Measurements from ENCODE around the gene GLYAT. TPM values are rescaled to one million over a fixed set of nuclear protein-coding genes. Genes with fewer than 3 reads are reported as not detected.
A peak's percentile ranks its signal among the peaks of the same experiment; 100 is the strongest.

GLYAT gene
- total and polyA plus RNA-seq, 4 experiments from 2014 or later: not detected

GRCh38 chr11:58772329-58773285, 40.9 kb upstream of the GLYAT start:
- ChIA-PET POLR2A (ENCODE audit: partially characterized antibody) (no interaction called here), CTCF (ENCODE audit: partially characterized antibody) (no interaction called here)
- Mint-ChIP-seq H3K36me3 (no peaks in the 10 kb centered on the region), H3K27me3 (peaks cover 4 to 16% of the 10 kb centered on the region in 2 donors), H3K4me3 (peak overlapping the region in 2 of 8 donors; percentile 20 to 32), H3K4me1 (no peaks in the 10 kb centered on the region), H3K27ac (no peak overlapping the region), H3K9me3 (no peaks in the 10 kb centered on the region)
- Histone ChIP-seq H3K4me1 (ENCODE audit: insufficient read depth, low read length) (no peaks in the 10 kb centered on the region), H3K27ac (ENCODE audit: low read depth, low read length) (no peak overlapping the region), H3K36me3 (ENCODE audit: insufficient read depth, low read length) (no peaks in the 10 kb centered on the region), H3K9me3 (ENCODE audit: control insufficient read depth in 1 of 2, low read length in 2 of 2) (no peaks in the 10 kb centered on the region), H3K4me3 (ENCODE audit: low read length in 2 of 2) (no peak overlapping the region), H3K27me3 (ENCODE audit: insufficient read depth, low read length) (no peaks in the 10 kb centered on the region)
- intact Hi-C loops (cut with micrococcal nuclease): no loop called here
- DNase-seq: no peak

GRCh38 chr11:58771458-58771855, 39.7 kb upstream of the GLYAT start:
- intact Hi-C loops (cut with micrococcal nuclease): no loop called here
- H3K9me3 ChIP-seq (ENCODE audit: control insufficient read depth in 1 of 2, low read length in 2 of 2): no peaks in the 10 kb centered on the region
- no peak for DNase-seq
- H3K27ac ChIP-seq (ENCODE audit: low read depth, low read length): no peak overlapping the region
- no peaks in the 10 kb centered on the region for H3K4me1 Mint-ChIP-seq
- no peaks in the 10 kb centered on the region for H3K36me3 ChIP-seq (ENCODE audit: insufficient read depth, low read length)
- H3K4me1 ChIP-seq (ENCODE audit: insufficient read depth, low read length): no peaks in the 10 kb centered on the region
- no peaks in the 10 kb centered on the region for H3K36me3 Mint-ChIP-seq
- no peaks in the 10 kb centered on the region for H3K27me3 ChIP-seq (ENCODE audit: insufficient read depth, low read length)
- POLR2A ChIA-PET (ENCODE audit: partially characterized antibody): no interaction called here
- no peak overlapping the region for H3K4me3 Mint-ChIP-seq
- H3K4me3 ChIP-seq (ENCODE audit: low read length in 2 of 2): no peak overlapping the region
- peaks cover 2 to 14% of the 10 kb centered on the region in 2 donors for H3K27me3 Mint-ChIP-seq
- H3K27ac Mint-ChIP-seq: no peak overlapping the region
- no peaks in the 10 kb centered on the region for H3K9me3 Mint-ChIP-seq
- CTCF ChIA-PET (ENCODE audit: partially characterized antibody): no interaction called here

- ChIA-PET CTCF (ENCODE audit: partially characterized antibody) (no interaction called here), POLR2A (ENCODE audit: partially characterized antibody) (no interaction called here)
- DNase-seq: no peak
- no peaks in the 10 kb centered on the region for H3K36me3 Mint-ChIP-seq
- intact Hi-C loops (cut with micrococcal nuclease): no loop called here
- Histone ChIP-seq H3K9me3 (ENCODE audit: control insufficient read depth in 1 of 2, low read length in 2 of 2) (no peaks in the 10 kb centered on the region), H3K4me1 (ENCODE audit: insufficient read depth, low read length) (no peaks in the 10 kb centered on the region), H3K36me3 (ENCODE audit: insufficient read depth, low read length) (no peaks in the 10 kb centered on the region), H3K27me3 (ENCODE audit: insufficient read depth, low read length) (no peaks in the 10 kb centered on the region), H3K4me3 (ENCODE audit: low read length in 2 of 2) (no peak overlapping the region), H3K27ac (ENCODE audit: low read depth, low read length) (no peak overlapping the region)
- H3K4me1 Mint-ChIP-seq: no peaks in the 10 kb centered on the region
- no peak overlapping the region for H3K4me3 Mint-ChIP-seq
- peaks cover 7 to 16% of the 10 kb centered on the region in 2 donors for H3K27me3 Mint-ChIP-seq
- no peak overlapping the region for H3K27ac Mint-ChIP-seq
- H3K9me3 Mint-ChIP-seq: no peaks in the 10 kb centered on the region
These were observed 39.1 kb upstream of the GLYAT start for GRCh38 chr11:58770627-58771457.

GRCh38 chr11:58770166-58770565, 38.4 kb upstream of the GLYAT start:
- CTCF ChIA-PET (ENCODE audit: partially characterized antibody): no interaction called here
- H3K4me1 Mint-ChIP-seq: no peaks in the 10 kb centered on the region
- intact Hi-C loops (cut with micrococcal nuclease): no loop called here

GRCh38 chr11:58769308-58769707, 37.6 kb upstream of the GLYAT start:
- Histone ChIP-seq H3K27me3 (ENCODE audit: insufficient read depth, low read length) (no peaks in the 10 kb centered on the region), H3K9me3 (ENCODE audit: control insufficient read depth in 1 of 2, low read length in 2 of 2) (no peaks in the 10 kb centered on the region), H3K4me3 (ENCODE audit: low read length in 2 of 2) (no peak overlapping the region), H3K36me3 (ENCODE audit: insufficient read depth, low read length) (no peaks in the 10 kb centered on the region), H3K27ac (ENCODE audit: low read depth, low read length) (no peak overlapping the region), H3K4me1 (ENCODE audit: insufficient read depth, low read length) (no peaks in the 10 kb centered on the region)
- ChIA-PET CTCF (ENCODE audit: partially characterized antibody) (no interaction called here), POLR2A (ENCODE audit: partially characterized antibody) (no interaction called here)
- Mint-ChIP-seq H3K36me3 (no peaks in the 10 kb centered on the region), H3K4me3 (no peak overlapping the region), H3K27me3 (peaks cover 13 to 20% of the 10 kb centered on the region in 2 donors), H3K27ac (peak overlapping the region in 1 of 7 donors; percentile 29), H3K9me3 (no peaks in the 10 kb centered on the region), H3K4me1 (no peaks in the 10 kb centered on the region)
- no peak for DNase-seq
- intact Hi-C loops (cut with micrococcal nuclease): no loop called here

More at GRCh38 chr11:58770166-58770565, 38.4 kb upstream of the GLYAT start:
- Histone ChIP-seq H3K9me3 (ENCODE audit: control insufficient read depth in 1 of 2, low read length in 2 of 2) (no peaks in the 10 kb centered on the region), H3K4me3 (ENCODE audit: low read length in 2 of 2) (no peak overlapping the region), H3K36me3 (ENCODE audit: insufficient read depth, low read length) (no peaks in the 10 kb centered on the region), H3K27me3 (ENCODE audit: insufficient read depth, low read length) (no peaks in the 10 kb centered on the region), H3K27ac (ENCODE audit: low read depth, low read length) (no peak overlapping the region), H3K4me1 (ENCODE audit: insufficient read depth, low read length) (no peaks in the 10 kb centered on the region)
- no peaks in the 10 kb centered on the region for H3K36me3 Mint-ChIP-seq
- H3K27me3 Mint-ChIP-seq: peaks cover 8 to 16% of the 10 kb centered on the region in 2 donors
- H3K27ac Mint-ChIP-seq: no peak overlapping the region
- POLR2A ChIA-PET (ENCODE audit: partially characterized antibody): no interaction called here
- no peak overlapping the region for H3K4me3 Mint-ChIP-seq
- no peak for DNase-seq
- H3K9me3 Mint-ChIP-seq: no peaks in the 10 kb centered on the region

GRCh38 chr11:58768137-58768536, 36.4 kb upstream of the GLYAT start:
- CTCF ChIA-PET (ENCODE audit: partially characterized antibody): no interaction called here
- no peak overlapping the region for H3K4me3 Mint-ChIP-seq
- no peak for DNase-seq

GRCh38 chr11:58765078-58765477, 33.3 kb upstream of the GLYAT start:
- CTCF ChIA-PET (ENCODE audit: partially characterized antibody): no interaction called here
- H3K4me3 ChIP-seq (ENCODE audit: low read length in 2 of 2): no peak overlapping the region
- no peak for DNase-seq
- H3K4me1 Mint-ChIP-seq: no peaks in the 10 kb centered on the region
- POLR2A ChIA-PET (ENCODE audit: partially characterized antibody): no interaction called here
- H3K27me3 ChIP-seq (ENCODE audit: insufficient read depth, low read length): no peaks in the 10 kb centered on the region
- intact Hi-C loops (cut with micrococcal nuclease): no loop called here
- no peak overlapping the region for H3K27ac ChIP-seq (ENCODE audit: low read depth, low read length)
- no peaks in the 10 kb centered on the region for H3K9me3 ChIP-seq (ENCODE audit: control insufficient read depth in 1 of 2, low read length in 2 of 2)
- peaks cover 11 to 13% of the 10 kb centered on the region in 2 donors for H3K27me3 Mint-ChIP-seq
- no peaks in the 10 kb centered on the region for H3K36me3 Mint-ChIP-seq
- no peaks in the 10 kb centered on the region for H3K9me3 Mint-ChIP-seq
- H3K4me3 Mint-ChIP-seq: no peak overlapping the region
- H3K36me3 ChIP-seq (ENCODE audit: insufficient read depth, low read length): no peaks in the 10 kb centered on the region
- H3K27ac Mint-ChIP-seq: no peak overlapping the region
- H3K4me1 ChIP-seq (ENCODE audit: insufficient read depth, low read length): no peaks in the 10 kb centered on the region

More at GRCh38 chr11:58768137-58768536, 36.4 kb upstream of the GLYAT start:
- Histone ChIP-seq H3K27me3 (ENCODE audit: insufficient read depth, low read length) (no peaks in the 10 kb centered on the region), H3K9me3 (ENCODE audit: control insufficient read depth in 1 of 2, low read length in 2 of 2) (no peaks in the 10 kb centered on the region), H3K36me3 (ENCODE audit: insufficient read depth, low read length) (no peaks in the 10 kb centered on the region), H3K4me1 (ENCODE audit: insufficient read depth, low read length) (no peaks in the 10 kb centered on the region), H3K27ac (ENCODE audit: low read depth, low read length) (no peak overlapping the region), H3K4me3 (ENCODE audit: low read length in 2 of 2) (no peak overlapping the region)
- Mint-ChIP-seq H3K4me1 (no peaks in the 10 kb centered on the region), H3K27me3 (peaks cover 13 to 18% of the 10 kb centered on the region in 2 donors), H3K9me3 (no peaks in the 10 kb centered on the region), H3K36me3 (no peaks in the 10 kb centered on the region), H3K27ac (no peak overlapping the region)
- intact Hi-C loops (cut with micrococcal nuclease): no loop called here
- POLR2A ChIA-PET (ENCODE audit: partially characterized antibody): no interaction called here
